ENCODE results near the gene IPPK. TPM values are rescaled to one million over a fixed set of nuclear protein-coding genes. Genes with fewer than 3 reads are reported as not detected.

IPPK gene
- total RNA-seq, 1 donor from 2014 or later: 39.5 TPM

GRCh38 chr9:92614123-92614510, 55.8 kb downstream of the IPPK start:
- Histone ChIP-seq H3K27ac (peak overlapping the region; percentile 58), H3K36me3 (peaks cover 0 to 11% of the 10 kb centered on the region in 2 donors)

DNA sequence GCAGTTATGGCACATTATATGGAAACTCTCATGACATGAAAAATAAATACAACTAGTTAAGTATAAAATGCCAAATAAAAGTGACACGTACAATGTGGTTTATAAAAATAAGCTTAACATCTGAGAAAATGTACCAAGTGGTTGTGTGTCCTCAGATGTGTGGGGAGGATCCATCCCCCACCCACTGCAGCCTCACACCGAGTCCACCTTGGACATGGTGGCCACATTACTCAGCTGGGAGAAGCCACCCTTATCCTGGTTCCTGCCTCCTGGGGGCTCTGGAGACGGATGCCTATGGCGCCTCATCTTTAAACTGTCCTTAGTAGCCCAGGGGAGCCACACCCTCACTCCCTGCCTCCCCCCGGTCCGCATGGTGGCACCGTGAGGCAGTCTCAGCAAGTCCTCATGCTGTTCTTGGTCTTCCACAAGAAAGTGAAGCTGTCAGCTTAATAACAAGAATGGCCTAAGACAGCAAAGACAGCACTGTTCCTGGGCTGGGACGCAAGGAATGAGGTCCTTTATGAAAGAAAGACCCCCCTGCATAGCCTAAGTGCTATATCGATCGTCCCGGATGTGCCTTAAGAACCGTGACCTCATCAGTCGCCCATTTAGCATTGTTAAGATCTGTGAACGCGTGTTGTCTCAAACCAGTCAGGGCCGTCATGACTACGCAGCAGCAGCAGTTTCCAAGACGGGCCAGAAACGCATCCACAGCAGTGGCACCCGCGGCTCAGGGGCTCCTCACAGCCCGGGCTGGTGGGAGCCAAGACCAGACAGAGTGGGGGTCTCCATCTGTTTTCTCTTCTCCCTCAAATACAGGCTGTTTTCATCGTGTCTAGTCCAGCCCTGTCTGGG, 56.4 kb downstream of the IPPK start:
- H3K9me3 ChIP-seq: no peaks in the 10 kb centered on the region

More at GRCh38 chr9:92614123-92614510, 55.8 kb downstream of the IPPK start:
- no peak for TF ChIP-seq POLR2A (IDR thresholded peaks at IDR 0.05)
- TF ChIP-seq POLR2AphosphoS5 (IDR thresholded peaks at IDR 0.05; ENCODE audit: insufficient read depth in 1 of 2, low read depth in 1 of 2): no peak
- TF ChIP-seq CTCF (IDR thresholded peaks at IDR 0.05): no peak
- peak in 1 of 2 donors; percentile 49 for DNase-seq (ENCODE audit: extremely low spot score in 2 of 2)
- Histone ChIP-seq H3K4me1 (peaks cover 74% of the 10 kb centered on the region), H3K27me3 (no peaks in the 10 kb centered on the region), H3K4me3 (no peak overlapping the region), H3K9me3 (no peaks in the 10 kb centered on the region)
- intact Hi-C loops (cut with DNase I): no loop called here

DNA sequence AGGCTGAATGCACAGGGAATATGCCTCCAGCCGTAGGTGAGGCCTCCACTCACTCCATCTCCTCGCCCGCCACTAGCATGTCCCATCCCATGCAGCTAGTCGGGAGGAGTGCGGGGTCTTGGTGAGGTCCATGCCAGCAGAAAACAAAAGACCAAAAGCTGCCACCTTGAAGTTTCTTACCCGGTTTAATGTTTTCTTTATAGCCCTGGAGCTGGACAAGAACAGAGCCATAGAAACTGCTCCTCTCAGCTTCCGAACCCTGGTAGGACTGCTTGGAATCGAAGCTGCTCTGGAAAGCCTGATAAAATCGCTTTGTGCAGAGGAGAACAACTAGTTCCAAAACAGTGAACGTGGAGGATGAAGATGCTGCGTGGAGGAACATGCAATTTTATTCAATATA, 57.1 kb downstream of the IPPK start:
- H3K27ac ChIP-seq: peak overlapping the region; percentile 58
- H3K36me3 ChIP-seq: peaks cover 0 to 11% of the 10 kb centered on the region in 2 donors
- no peaks in the 10 kb centered on the region for H3K27me3 ChIP-seq
- TF ChIP-seq CTCF (IDR thresholded peaks at IDR 0.05) (no peak), POLR2AphosphoS5 (IDR thresholded peaks at IDR 0.05; ENCODE audit: insufficient read depth in 1 of 2, low read depth in 1 of 2) (no peak), POLR2A (IDR thresholded peaks at IDR 0.05) (peak in 1 of 2 donors; percentile 9)
- peaks cover 74% of the 10 kb centered on the region for H3K4me1 ChIP-seq
- intact Hi-C loops (cut with DNase I): no loop called here
- H3K4me3 ChIP-seq: no peak overlapping the region
- no peaks in the 10 kb centered on the region for H3K9me3 ChIP-seq
- peak in 1 of 2 donors; percentile 58 for DNase-seq (ENCODE audit: extremely low spot score in 2 of 2)

More for the DNA sequence above, 56.4 kb downstream of the IPPK start:
- H3K27me3 ChIP-seq: no peaks in the 10 kb centered on the region
- no peak overlapping the region for H3K4me3 ChIP-seq
- H3K36me3 ChIP-seq: peaks cover 0 to 11% of the 10 kb centered on the region in 2 donors
- H3K27ac ChIP-seq: peak overlapping the region; percentile 58
- DNase-seq (ENCODE audit: extremely low spot score in 2 of 2): peak in 1 of 2 donors; percentile 77
- peaks cover 74% of the 10 kb centered on the region for H3K4me1 ChIP-seq
- no peak for TF ChIP-seq POLR2AphosphoS5 (IDR thresholded peaks at IDR 0.05; ENCODE audit: insufficient read depth in 1 of 2, low read depth in 1 of 2)
- intact Hi-C loops (cut with DNase I): no loop called here

GRCh38 chr9:92612292-92612691, 57.6 kb downstream of the IPPK start:
- Histone ChIP-seq H3K9me3 (no peaks in the 10 kb centered on the region), H3K27ac (peak overlapping the region; percentile 58), H3K27me3 (no peaks in the 10 kb centered on the region), H3K36me3 (peaks cover 0 to 11% of the 10 kb centered on the region in 2 donors), H3K4me3 (no peak overlapping the region), H3K4me1 (peaks cover 74% of the 10 kb centered on the region)
- no peak for DNase-seq (ENCODE audit: extremely low spot score in 2 of 2)
- intact Hi-C loops (cut with DNase I): no loop called here
- TF ChIP-seq POLR2A (IDR thresholded peaks at IDR 0.05) (no peak), CTCF (IDR thresholded peaks at IDR 0.05) (no peak)

- H3K27ac ChIP-seq: peak overlapping the region; percentile 70
- H3K36me3 ChIP-seq: peaks cover 0 to 11% of the 10 kb centered on the region in 2 donors
- H3K4me3 ChIP-seq: no peak overlapping the region
- no peaks in the 10 kb centered on the region for H3K9me3 ChIP-seq
- no peak for TF ChIP-seq CTCF (IDR thresholded peaks at IDR 0.05)
- no peak for TF ChIP-seq POLR2A (IDR thresholded peaks at IDR 0.05)
- TF ChIP-seq POLR2AphosphoS5 (IDR thresholded peaks at IDR 0.05; ENCODE audit: insufficient read depth in 1 of 2, low read depth in 1 of 2): no peak
- DNase-seq (ENCODE audit: extremely low spot score in 2 of 2): no peak
- peaks cover 74% of the 10 kb centered on the region for H3K4me1 ChIP-seq
- no peaks in the 10 kb centered on the region for H3K27me3 ChIP-seq
- intact Hi-C loops (cut with DNase I): no loop called here
Measured at GRCh38 chr9:92611621-92612285, 58.2 kb downstream of the IPPK start.
